Astrocyte (in vitro differentiated cells and primary cell): ENCODE results near the gene ME2. TPM values are rescaled to one million over a fixed set of nuclear protein-coding genes. Genes with fewer than 3 reads are reported as not detected.
A peak's percentile ranks its signal among the peaks of the same experiment; 100 is the strongest.
"Not testable (repeated sequence)": the region's sequence is repeated elsewhere in the genome, so short reads cannot be mapped to it uniquely, and the experiment has no call there.

Source experiments
- DNase-seq: peaks from one replicate; pipeline ENCODE4 v3.0.0-alpha.2; 2010; ENCODE audit warnings: low read depth
- FAIRE-seq: peaks from 2 replicates; lab custom pipeline; 2011; peaks lifted over from hg19 to GRCh38; lab: Jason Lieb, UNC
- H2AFZ ChIP-seq: 2 replicates; pipeline ENCODE4 v1.6.0; 2012; ENCODE audit warnings: low read depth, low read length, inconsistent platforms
- H3K27ac ChIP-seq: 2 replicates; pipeline ENCODE4 v1.5.1; 2011; ENCODE audit warnings: low read depth, low read length, inconsistent platforms
- H3K27me3 ChIP-seq: 2 replicates; pipeline ENCODE4 v1.6.0; 2011; ENCODE audit warnings: low read length, inconsistent platforms; ENCODE audit not compliant: insufficient read depth
- H3K36me3 ChIP-seq: 2 replicates; pipeline ENCODE4 v1.5.1; 2011; ENCODE audit warnings: low read length, inconsistent platforms; ENCODE audit not compliant: insufficient read depth
- H3K4me1 ChIP-seq: 2 replicates; pipeline ENCODE4 v1.5.1; 2011; ENCODE audit warnings: low read length, inconsistent platforms; ENCODE audit not compliant: insufficient read depth
- H3K4me2 ChIP-seq: 2 replicates; pipeline ENCODE4 v1.6.0; 2012; ENCODE audit warnings: low read length, inconsistent platforms
- H3K4me3 ChIP-seq: 2 replicates; pipeline ENCODE4 v1.5.1; 2011; ENCODE audit warnings: low read depth, mild to moderate bottlenecking, low read length, inconsistent platforms; ENCODE audit not compliant: insufficient read depth
- H3K79me2 ChIP-seq: 2 replicates; pipeline ENCODE4 v1.6.0; 2012; ENCODE audit warnings: mild to moderate bottlenecking, low read length, inconsistent platforms; ENCODE audit not compliant: insufficient read depth
- H3K9ac ChIP-seq: 2 replicates; pipeline ENCODE4 v1.6.0; 2012; ENCODE audit warnings: mild to moderate bottlenecking, low read length, inconsistent platforms
- H3K9me3 ChIP-seq: 2 replicates; pipeline ENCODE4 v1.5.1; 2012; ENCODE audit warnings: low read depth, mild to moderate bottlenecking, low read length, inconsistent platforms; ENCODE audit not compliant: insufficient read depth
- H4K20me1 ChIP-seq: 2 replicates; pipeline ENCODE4 v1.6.0; 2012; ENCODE audit warnings: low read length, inconsistent platforms; ENCODE audit not compliant: insufficient read depth
- H3K27ac Mint-ChIP-seq: one replicate; pipeline ENCODE4 v1.8.0; 2021; ENCODE audit warnings: mild to moderate bottlenecking, mixed read lengths; ENCODE audit not compliant: unreplicated experiment
- H3K27me3 Mint-ChIP-seq: one replicate; pipeline ENCODE4 v1.8.0; 2021; ENCODE audit warnings: low read depth, mixed read lengths; ENCODE audit not compliant: unreplicated experiment
- H3K36me3 Mint-ChIP-seq: one replicate; pipeline ENCODE4 v1.8.0; 2021; ENCODE audit warnings: low read depth, mixed read lengths; ENCODE audit not compliant: unreplicated experiment
- H3K4me1 Mint-ChIP-seq: one replicate; pipeline ENCODE4 v1.8.0; 2021; ENCODE audit warnings: low read depth, mixed read lengths; ENCODE audit not compliant: unreplicated experiment
- H3K4me3 Mint-ChIP-seq: one replicate; pipeline ENCODE4 v1.8.0; 2021; ENCODE audit warnings: mild to moderate bottlenecking, moderate library complexity, mixed read lengths; ENCODE audit not compliant: unreplicated experiment
- H3K9me3 Mint-ChIP-seq: one replicate; pipeline ENCODE4 v1.8.0; 2021; ENCODE audit warnings: mild to moderate bottlenecking, mixed read lengths; ENCODE audit not compliant: unreplicated experiment
- CTCF ChIP-seq: IDR thresholded peaks from 2 replicates; pipeline ENCODE4 v1.5.1; 2011; ENCODE audit warnings: low read depth, mild to moderate bottlenecking, inconsistent platforms, low read length, moderate library complexity; ENCODE audit not compliant: insufficient read depth
- EZH2 ChIP-seq: IDR thresholded peaks from 2 replicates; pipeline ENCODE4 v1.6.1; 2012; ENCODE audit warnings: mild to moderate bottlenecking, low read length, inconsistent platforms; ENCODE audit not compliant: insufficient read depth
- total RNA-seq: library from RNA; stranded (reverse); gene quantifications from 2 replicates; pipeline ENCODE4 v1.2.1, GENCODE V29; 2021

The ME2 gene
- total RNA-seq, 1 donor from 2014 or later = 44.0 TPM

GRCh38 chr18:50944245-50944932 is 65.5 kb downstream of the ME2 start:
- FAIRE-seq (peak; percentile 20), DNase-seq (no peak)
- H3K27ac ChIP-seq = no peak overlapping the region
- H3K27ac Mint-ChIP-seq = no peak overlapping the region
- no peak overlapping the region for H3K4me2 ChIP-seq
- peaks cover 11% of the 10 kb centered on the region for H3K4me1 Mint-ChIP-seq
- H3K9ac ChIP-seq = no peak overlapping the region
- H3K4me3 Mint-ChIP-seq = no peak overlapping the region
- H3K27me3 Mint-ChIP-seq = no peaks in the 10 kb centered on the region
- H3K4me3 ChIP-seq = no peak overlapping the region
- H3K27me3 ChIP-seq = no peaks in the 10 kb centered on the region
- H3K79me2 ChIP-seq = no peaks in the 10 kb centered on the region
- peaks cover 2% of the 10 kb centered on the region for H3K4me1 ChIP-seq
- H3K36me3 ChIP-seq = no peaks in the 10 kb centered on the region
- H3K36me3 Mint-ChIP-seq = peaks cover 4% of the 10 kb centered on the region
- H2AFZ ChIP-seq = no peak overlapping the region
- no peaks in the 10 kb centered on the region for H3K9me3 Mint-ChIP-seq
- no peaks in the 10 kb centered on the region for H4K20me1 ChIP-seq
- no peak for TF ChIP-seq CTCF
- no peak for TF ChIP-seq EZH2
- no peaks in the 10 kb centered on the region for H3K9me3 ChIP-seq

DNA sequence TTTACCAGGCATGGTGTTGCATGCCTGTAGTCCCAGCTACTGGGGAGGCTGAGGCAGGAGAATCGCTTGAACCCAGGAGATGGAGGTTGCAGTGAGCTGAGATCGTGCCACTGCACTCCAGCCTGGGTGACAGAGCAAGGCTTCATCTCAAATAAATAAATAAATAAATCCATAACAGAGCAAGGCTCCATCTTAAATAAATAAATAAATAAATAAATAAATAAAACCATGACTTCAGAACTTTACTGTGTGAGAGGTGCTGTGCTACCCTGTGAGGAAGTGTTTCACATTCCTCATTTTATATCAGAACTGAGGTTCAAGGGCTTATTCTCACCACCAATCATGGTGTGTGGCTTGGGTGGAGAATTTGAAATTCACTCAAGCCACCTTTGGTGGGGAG is 67.0 kb downstream of the ME2 start:
- not testable (repeated sequence) for H3K4me1 ChIP-seq, H3K79me2 ChIP-seq, H2AFZ ChIP-seq, H4K20me1 ChIP-seq, H3K9me3 ChIP-seq, H3K9me3 Mint-ChIP-seq, H3K27me3 Mint-ChIP-seq, FAIRE-seq, DNase-seq, H3K36me3 ChIP-seq, H3K4me2 ChIP-seq, H3K4me3 Mint-ChIP-seq, H3K36me3 Mint-ChIP-seq, H3K27ac Mint-ChIP-seq, H3K27ac ChIP-seq, H3K9ac ChIP-seq, H3K4me3 ChIP-seq, H3K27me3 ChIP-seq
- H3K4me1 Mint-ChIP-seq = peaks cover 11% of the 10 kb centered on the region

DNA sequence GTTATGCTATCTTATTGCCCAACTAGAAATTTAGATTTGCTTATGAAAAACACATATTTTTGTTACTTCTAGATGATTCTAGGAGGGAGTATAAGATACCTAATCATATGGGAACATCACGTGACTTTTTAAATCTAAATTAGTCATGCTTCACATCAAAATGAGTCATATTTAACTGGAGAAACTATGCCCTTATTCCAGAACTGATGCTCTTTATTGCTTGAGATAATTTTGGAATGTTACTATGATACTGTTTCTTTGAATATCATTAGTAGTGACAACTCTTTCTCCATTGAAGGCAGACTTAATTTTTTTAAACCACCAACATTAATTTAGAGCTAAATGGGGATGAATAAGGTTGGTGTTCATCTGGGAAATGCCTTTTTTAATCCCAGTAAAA is 69.0 kb downstream of the ME2 start:
- H3K4me3 Mint-ChIP-seq = no peak overlapping the region
- Histone ChIP-seq H3K4me3 (no peak overlapping the region), H3K9me3 (no peaks in the 10 kb centered on the region), H3K9ac (no peak overlapping the region), H3K36me3 (no peaks in the 10 kb centered on the region), H2AFZ (no peak overlapping the region), H4K20me1 (no peaks in the 10 kb centered on the region), H3K27me3 (no peaks in the 10 kb centered on the region), H3K27ac (no peak overlapping the region), H3K79me2 (no peaks in the 10 kb centered on the region), H3K4me2 (no peak overlapping the region), H3K4me1 (peaks cover 2% of the 10 kb centered on the region)
- H3K27ac Mint-ChIP-seq = no peak overlapping the region
- no peaks in the 10 kb centered on the region for H3K9me3 Mint-ChIP-seq
- peaks cover 4% of the 10 kb centered on the region for H3K36me3 Mint-ChIP-seq
- peaks cover 11% of the 10 kb centered on the region for H3K4me1 Mint-ChIP-seq
- no peak for FAIRE-seq
- peak; percentile 36 for DNase-seq
- H3K27me3 Mint-ChIP-seq = no peaks in the 10 kb centered on the region
- no peak for TF ChIP-seq CTCF
- TF ChIP-seq EZH2 = no peak
